ENCODE data around the gene TMEM208. TPM values are rescaled to one million over a fixed set of nuclear protein-coding genes. Genes with fewer than 3 reads are reported as not detected.

The TMEM208 gene
- total and polyA plus RNA-seq, 2 of the 13 experiments (the other 11 are each of a cell fraction or from before 2014, with no cell fraction given): 58.8 to 72.9 TPM

GRCh38 chr16:67246081-67246755 is 19.3 kb downstream of the TMEM208 start (continued):
- TF ChIP-seq ZNF234 (CRISPR knock-in tag; conservative IDR thresholded peaks at IDR 0.05): no peak
- no peak for TF ChIP-seq RORA (CRISPR knock-in tag; IDR thresholded peaks at IDR 0.05)
- TF ChIP-seq FOXC1 (CRISPR knock-in tag; IDR thresholded peaks at IDR 0.05; ENCODE audit: borderline replicate concordance): peak; percentile 98
- TF ChIP-seq ZEB1 (IDR thresholded peaks at IDR 0.05; ENCODE audit: insufficient replicate concordance, low read depth): no peak
- TF ChIP-seq ZNF597 (CRISPR knock-in tag; IDR thresholded peaks at IDR 0.05): no peak
- TF ChIP-seq ZSCAN25 (CRISPR knock-in tag; IDR thresholded peaks at IDR 0.05): peak; percentile 78; the same call in 1 of the 2 replicates
- TF ChIP-seq TERF1 (CRISPR knock-in tag; IDR thresholded peaks at IDR 0.05): no peak
- TF ChIP-seq NCOA1 (CRISPR knock-in tag; IDR thresholded peaks at IDR 0.05): peak; percentile 95
- peak; percentile 81 for TF ChIP-seq MXD3 (CRISPR knock-in tag; IDR thresholded peaks at IDR 0.05)
- no peak for TF ChIP-seq SP2 (CRISPR knock-in tag; IDR thresholded peaks at IDR 0.05)
- TF ChIP-seq, protein P1, sequence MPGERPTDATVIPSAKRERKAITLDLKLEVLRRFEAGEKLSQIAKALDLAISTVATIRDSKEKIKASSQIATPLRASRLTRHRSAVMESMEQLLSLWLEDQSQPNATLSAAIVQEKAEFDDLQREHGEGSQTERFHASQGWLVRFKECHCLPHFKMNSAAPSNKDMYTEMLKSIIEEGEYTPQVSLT (CRISPR knock-in tag; IDR thresholded peaks at IDR 0.05; ENCODE audit: borderline replicate concordance, low read depth): 0 out of 2 replicates have a peak, but pooled peaks have one; percentile 88
- TF ChIP-seq, protein P2, sequence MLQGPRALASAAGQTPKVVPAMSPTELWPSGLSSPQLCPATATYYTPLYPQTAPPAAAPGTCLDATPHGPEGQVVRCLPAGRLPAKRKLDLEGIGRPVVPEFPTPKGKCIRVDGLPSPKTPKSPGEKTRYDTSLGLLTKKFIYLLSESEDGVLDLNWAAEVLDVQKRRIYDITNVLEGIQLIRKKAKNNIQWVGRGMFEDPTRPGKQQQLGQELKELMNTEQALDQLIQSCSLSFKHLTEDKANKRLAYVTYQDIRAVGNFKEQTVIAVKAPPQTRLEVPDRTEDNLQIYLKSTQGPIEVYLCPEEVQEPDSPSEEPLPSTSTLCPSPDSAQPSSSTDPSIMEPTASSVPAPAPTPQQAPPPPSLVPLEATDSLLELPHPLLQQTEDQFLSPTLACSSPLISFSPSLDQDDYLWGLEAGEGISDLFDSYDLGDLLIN (CRISPR knock-in tag; IDR thresholded peaks at IDR 0.05; ENCODE audit: borderline replicate concordance): peak; percentile 75; the same call in 1 of the 2 replicates
- 0 out of 2 replicates have a peak, but pooled peaks have one; percentile 92 for TF ChIP-seq TSC22D2 (CRISPR knock-in tag; IDR thresholded peaks at IDR 0.05; ENCODE audit: borderline replicate concordance)
- TF ChIP-seq ZNF883 (CRISPR knock-in tag; IDR thresholded peaks at IDR 0.05; ENCODE audit: not compliant biosample characterization): peak; percentile 73
- TF ChIP-seq RFXAP (CRISPR knock-in tag; IDR thresholded peaks at IDR 0.05; ENCODE audit: borderline replicate concordance): no peak; the same call in none of the 2 replicates
- TF ChIP-seq NONO (IDR thresholded peaks at IDR 0.05): no peak
- peak; percentile 99 for TF ChIP-seq NONO (CRISPR knock-in tag; conservative IDR thresholded peaks at IDR 0.05)
- no peak for TF ChIP-seq GPN1 (CRISPR knock-in tag; IDR thresholded peaks at IDR 0.05; ENCODE audit: borderline replicate concordance)
- TF ChIP-seq ZNF17 (CRISPR knock-in tag; IDR thresholded peaks at IDR 0.05): no peak
- no peak for TF ChIP-seq MTA3 (CRISPR knock-in tag; IDR thresholded peaks at IDR 0.05)
- TF ChIP-seq NR2F6 (IDR thresholded peaks at IDR 0.05): peak; percentile 87
- TF ChIP-seq NR2F6 (CRISPR knock-in tag; IDR thresholded peaks at IDR 0.05): peak; percentile 97
- TF ChIP-seq MYPOP (CRISPR knock-in tag; IDR thresholded peaks at IDR 0.05): peak; percentile 94

Measured in HepG2 (cell line).